GM18519 (cell line): ENCODE results near the gene PRKCZ.

ENCODE experiments used
- ATAC-seq: cut with Tn5 transposase; IDR thresholded peaks from one replicate; pipeline ENCODE4 v1.9.1; 2021; ENCODE audit warnings: mild to moderate bottlenecking, moderate library complexity; ENCODE audit not compliant: unreplicated experiment, low FRiP score

The PRKCZ gene

DNA sequence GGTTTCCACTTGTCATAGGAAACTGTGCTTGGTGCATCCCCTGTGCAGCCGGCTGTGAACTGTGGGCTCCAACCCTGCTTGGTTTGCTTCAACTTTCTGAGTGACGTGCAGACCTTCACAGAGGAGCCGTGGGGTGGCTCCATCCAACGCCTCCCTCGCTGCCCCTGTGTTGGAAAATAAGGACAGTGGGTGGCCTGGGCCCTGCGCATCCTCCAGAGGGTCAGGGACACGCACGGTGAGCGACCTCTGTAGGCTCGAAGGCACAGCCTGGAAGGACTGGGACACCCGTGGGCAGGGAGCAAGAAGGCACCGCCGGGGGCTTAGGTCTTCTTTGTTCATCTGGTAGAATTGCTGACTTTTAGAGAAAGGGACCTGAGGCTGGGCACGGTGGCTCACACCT, 150.9 kb downstream of the PRKCZ start:
- ATAC-seq = no peak

DNA sequence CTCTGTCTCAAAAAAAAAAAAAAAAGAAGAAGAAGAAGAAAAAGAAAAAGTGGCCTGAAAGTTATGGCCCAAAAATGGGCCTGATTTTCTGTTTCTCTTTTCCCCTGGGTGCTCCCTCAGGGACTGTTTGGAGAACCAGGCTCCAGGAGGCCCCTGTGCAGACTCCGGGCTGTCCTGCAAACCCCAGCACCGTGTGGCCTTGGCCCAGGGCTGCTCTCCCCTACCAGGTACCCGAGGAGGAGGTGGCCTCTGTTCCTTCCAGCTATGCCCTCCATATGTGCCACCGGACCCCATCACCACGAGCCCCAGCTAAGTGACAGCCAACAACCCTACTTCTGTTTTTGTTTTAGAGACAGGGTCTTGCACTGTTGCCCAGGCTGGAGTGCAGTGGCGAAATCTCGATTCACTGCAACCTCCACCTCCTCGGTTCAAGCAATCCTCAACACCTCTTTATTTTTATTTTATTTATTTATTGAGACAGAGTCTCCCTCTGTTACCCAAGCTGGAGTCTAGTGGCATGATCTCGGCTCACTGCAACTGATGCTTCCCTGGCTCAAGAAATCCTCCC, 151.9 kb downstream of the PRKCZ start:
- ATAC-seq = no peak

- ATAC-seq = no peak
These were observed 152.8 kb downstream of the PRKCZ start for GRCh38 chr1:2202843-2203601.

GRCh38 chr1:2203671-2204414, 153.6 kb downstream of the PRKCZ start:
- no peak for ATAC-seq

GRCh38 chr1:2204415-2205190, 154.4 kb downstream of the PRKCZ start:
- no peak for ATAC-seq

DNA sequence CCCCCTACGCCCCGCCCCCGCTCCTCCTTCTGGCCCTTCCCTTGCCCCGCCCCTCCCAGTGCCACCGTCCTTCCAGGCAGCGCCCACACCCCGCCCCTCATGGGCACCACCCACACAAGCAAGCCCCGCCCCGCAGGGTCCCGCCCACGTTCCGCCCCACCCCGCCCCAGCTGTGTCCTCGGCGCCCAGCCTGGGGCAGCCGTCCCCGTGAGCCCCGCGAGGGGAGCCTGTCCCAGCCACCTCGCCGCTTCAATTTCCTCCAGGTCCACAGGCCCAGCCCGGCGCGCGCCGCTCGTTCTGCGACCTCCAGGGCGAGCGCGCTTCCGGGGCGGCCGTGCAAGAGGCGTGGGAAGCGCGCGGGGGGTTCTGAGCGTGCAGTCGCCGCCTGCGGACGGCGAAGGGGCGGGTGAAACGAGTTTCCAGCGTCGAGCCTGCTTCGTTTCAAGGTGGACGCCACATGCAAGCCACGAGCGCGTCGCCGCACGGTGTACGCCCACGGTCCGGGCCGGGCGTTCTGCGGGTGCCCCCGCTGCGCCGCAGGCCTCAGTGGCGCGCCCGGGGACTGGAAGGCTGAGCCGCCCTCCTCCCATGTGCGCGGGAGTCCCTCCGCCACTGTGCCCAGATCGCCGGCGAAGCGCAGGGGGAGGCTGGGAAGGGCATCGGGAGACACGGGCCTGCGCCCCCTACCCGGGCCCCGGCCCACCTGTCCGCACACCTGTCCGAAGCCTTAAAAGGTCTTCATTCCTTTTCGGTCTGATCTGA, 155.2 kb downstream of the PRKCZ start:
- ATAC-seq = peak; percentile 41

GRCh38 chr1:2206813-2207487, 156.7 kb downstream of the PRKCZ start:
- ATAC-seq = no peak

DNA sequence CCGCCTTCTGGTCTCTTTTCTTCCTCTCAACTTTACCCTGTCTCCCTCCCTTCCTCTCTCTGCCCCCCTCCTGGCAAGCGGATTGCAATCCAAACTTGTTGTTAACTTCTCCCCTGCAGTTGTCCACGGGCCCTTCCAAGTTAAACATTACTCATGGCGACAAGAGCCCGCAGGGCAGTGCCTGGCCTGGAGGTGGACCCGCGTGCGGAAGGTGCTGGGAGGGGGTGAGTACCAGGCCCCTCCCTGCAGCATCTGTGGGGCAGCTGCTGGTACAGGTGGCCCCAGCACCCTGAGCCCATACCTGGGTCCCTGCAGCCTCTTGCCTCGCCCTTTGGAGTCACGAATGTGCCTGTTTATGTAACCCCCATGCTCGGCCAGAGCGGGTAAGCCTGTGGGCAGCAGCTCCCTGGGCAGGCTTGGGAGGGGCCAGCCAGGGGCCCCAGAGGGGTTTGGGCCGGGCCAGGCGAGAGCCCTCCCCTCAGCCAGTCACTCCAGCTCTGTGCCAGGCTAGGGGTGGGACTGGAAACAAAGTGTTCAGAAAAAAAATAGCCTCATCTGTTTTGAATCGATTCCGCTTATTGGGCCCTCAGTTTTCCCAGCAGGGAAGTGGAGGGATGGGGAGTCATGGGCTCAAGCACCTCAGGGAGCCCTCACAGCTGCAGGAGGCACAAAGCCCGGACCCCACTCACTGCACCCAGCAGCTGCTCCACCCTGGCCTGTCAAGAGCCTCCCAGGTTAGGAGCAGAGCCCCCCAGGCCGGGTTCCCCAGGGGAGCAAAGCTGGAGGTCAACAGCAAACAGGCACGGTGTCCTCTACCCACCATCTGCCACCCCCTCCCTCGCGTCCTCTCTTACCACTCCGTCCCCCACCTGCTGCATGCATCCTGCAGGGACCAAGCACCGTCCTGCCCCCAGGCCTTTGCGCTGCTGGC, 158.4 kb downstream of the PRKCZ start:
- no peak for ATAC-seq

GRCh38 chr1:2209400-2210083, 159.3 kb downstream of the PRKCZ start:
- ATAC-seq = no peak

DNA sequence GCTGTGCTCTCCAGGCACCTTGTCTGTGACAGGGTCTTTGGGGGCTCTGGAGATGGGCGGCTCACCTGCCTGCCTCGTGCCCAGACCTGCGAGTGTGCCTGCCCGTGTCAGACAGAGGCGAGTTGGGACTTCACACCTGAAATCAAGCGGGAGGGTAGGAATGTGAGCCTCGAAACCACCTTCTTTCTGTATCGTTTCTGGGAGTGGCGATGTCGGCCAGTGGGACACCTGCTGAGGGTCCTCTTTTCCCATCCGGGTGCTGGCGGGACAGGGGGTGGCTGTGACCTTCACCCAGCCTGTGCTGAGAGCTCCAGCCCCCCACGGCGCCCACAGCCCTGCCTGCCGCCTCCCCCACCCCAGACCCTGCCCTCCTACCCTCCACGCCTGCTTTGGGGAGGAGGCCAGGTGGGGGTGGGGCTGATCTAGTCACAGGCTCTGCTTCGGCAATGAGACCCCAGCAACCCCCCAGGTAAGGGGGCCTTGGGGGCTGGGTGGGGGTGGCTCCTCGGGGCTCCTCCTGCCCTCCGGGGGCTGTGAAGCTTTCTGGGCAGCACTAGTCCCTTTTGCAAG, 160.0 kb downstream of the PRKCZ start:
- no peak for ATAC-seq

- ATAC-seq = no peak
These were observed 160.6 kb downstream of the PRKCZ start for GRCh38 chr1:2210786-2211185.

DNA sequence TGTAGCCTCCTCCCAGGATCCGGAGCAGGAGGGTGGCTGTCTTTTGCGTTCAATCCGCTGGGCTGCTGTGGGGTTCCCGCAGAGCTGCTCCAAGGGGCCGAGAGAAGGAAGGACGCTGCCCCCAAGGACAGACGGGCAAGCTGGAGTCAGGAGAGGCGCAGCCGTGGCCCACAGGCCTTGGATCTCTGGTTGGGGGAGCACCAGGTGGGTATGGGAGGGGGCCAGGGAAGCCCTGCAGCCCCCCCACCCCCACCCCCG, 162.0 kb downstream of the PRKCZ start:
- ATAC-seq = no peak

DNA sequence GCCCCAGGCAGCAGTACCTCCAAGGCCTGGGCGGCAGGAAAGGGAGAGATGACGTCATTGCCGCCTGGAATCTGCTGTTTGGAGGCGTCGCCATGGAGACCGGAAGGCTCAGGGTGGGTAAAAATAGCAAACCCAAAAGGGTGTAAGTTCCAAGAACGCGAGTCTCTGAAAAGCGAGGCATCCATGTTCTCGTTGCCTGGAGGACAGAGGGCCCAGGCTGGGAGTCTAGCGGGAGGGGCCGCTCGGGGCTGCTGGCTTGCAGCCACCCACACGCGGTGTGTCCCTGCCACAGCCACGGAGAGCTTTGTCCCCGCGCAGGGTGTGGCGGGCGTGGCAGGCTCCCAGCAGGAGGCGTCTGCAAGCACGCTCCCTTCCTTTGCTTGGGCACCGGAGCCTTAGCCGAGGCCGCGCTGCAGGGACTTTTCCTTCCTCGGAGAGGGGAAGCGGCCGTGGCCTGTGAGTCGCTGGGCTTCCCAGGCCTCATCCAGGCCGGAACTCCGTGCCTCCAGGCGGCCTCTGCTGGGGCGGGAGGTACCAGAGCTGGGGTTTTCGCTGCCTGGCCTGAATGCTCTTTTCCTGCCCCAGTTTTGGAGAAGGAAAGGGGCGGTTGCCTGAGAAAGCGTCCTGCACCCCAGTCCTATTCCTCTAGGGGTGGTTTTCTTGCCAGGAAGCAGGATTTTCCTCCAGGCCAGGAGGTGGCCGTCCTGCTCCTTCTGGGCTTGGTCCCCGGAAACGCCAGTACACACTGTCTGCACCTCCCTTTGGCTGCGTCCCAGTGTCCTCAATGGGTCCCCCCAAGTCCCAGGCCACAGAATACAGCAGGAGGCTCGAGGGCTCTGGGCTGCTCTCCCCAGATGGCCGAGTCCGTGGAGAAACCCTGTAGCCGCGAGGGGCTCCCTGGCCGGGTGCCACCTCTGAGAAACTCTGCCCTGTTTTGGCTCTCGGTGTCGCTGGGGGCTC, 162.6 kb downstream of the PRKCZ start:
- ATAC-seq = no peak

- ATAC-seq = no peak
These were observed 163.6 kb downstream of the PRKCZ start for GRCh38 chr1:2213576-2214505.

DNA sequence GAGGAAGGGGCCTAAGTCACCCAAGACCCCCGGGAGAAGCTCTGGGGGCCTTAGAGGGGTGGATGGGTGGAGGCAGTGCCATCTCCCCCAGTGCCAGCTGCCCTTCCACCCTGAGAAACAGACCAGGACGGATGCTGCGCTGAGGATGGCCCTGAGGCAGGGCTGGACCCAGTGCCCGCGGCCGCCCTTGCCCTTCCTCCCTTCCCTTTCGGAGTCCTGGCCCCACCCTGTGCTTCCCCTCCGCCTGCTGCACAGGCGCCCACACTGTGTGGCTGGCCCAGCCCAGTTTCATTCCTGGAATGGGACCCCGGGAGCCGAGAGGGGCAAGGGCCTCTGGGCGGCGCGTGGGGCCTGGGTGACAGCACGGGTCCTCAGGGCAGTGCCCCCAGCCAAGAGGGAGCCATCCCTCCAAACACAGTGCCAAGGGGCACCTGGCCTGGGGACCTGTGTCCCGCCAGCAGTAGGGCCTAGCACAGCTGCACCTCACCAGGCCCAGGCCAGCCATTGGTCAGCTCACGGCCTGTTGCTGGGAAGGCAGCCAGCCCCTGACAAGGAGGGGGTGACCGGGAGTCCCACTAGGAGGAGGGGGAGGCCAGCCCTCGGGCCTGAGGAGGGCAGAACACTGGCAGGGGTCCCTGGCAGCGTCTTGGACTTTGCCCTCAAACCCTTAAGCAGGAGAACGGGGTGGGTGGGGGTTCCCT, 164.5 kb downstream of the PRKCZ start:
- no peak for ATAC-seq
